Mucosa of descending colon (tissue), 3 donors: Measurements from ENCODE around the gene PAPPA2. TPM values are rescaled to one million over a fixed set of nuclear protein-coding genes. Genes with fewer than 3 reads are reported as not detected.

Source experiments
- ATAC-seq: fragments of 200-7000 bp; cut with Tn5 transposase; one replicate; pipeline ENCODE4 v1.9.1; 2020; ENCODE audit warnings: mild to moderate bottlenecking, moderate library complexity
- DNase-seq, 3 donors: peaks; one replicate each; pipeline ENCODE4 v3.0.0-alpha.2; 2020
- H3K36me3 ChIP-seq: fragments of 200-600 bp; one replicate; pipeline ENCODE4 v1.8.0; 2021; ENCODE audit warnings: low read depth, mild to moderate bottlenecking
- H3K4me1 ChIP-seq: fragments of 200-600 bp; one replicate; pipeline ENCODE4 v1.8.0; 2021; ENCODE audit warnings: low read depth, mild to moderate bottlenecking
- H3K4me3 ChIP-seq: fragments of 200-600 bp; one replicate; pipeline ENCODE4 v1.8.0; 2021; ENCODE audit warnings: mild to moderate bottlenecking
- H3K9me3 ChIP-seq: fragments of 200-600 bp; one replicate; pipeline ENCODE4 v1.8.0; 2021; ENCODE audit warnings: mild to moderate bottlenecking
- CTCF ChIP-seq: fragments of 200-600 bp; IDR thresholded peaks from one replicate; pipeline ENCODE4 v1.8.0; 2022; ENCODE audit warnings: antibody characterized with exemption, mild to moderate bottlenecking
- intact Hi-C, 2 donors: fragments of 100-400 bp; cut with DNase I in 1 of 2; cut with micrococcal nuclease in 1 of 2; formaldehyde crosslinking; loops; one replicate each; pipeline versions ENCODE4 v1.11.0 to v1.11.1; 2022; cut with DNase I, micrococcal nuclease
- total RNA-seq, 3 donors: library from RNA; stranded (reverse); fragmentation: NEBNext Ultra II Directional in 2 of 3; extraction: Animal tissue kit (Norgen Biotek cat#: 25700) in 2 of 3; gene quantifications; one replicate each; pipeline versions ENCODE4 v1.2.1 to v1.2.4, GENCODE V29; 2021 to 2023
- donor health status: DM: no; HTN: no; CAD: no; lungs with moderate emphysema.
- donor health status: DM: no; HTN: no; CAD: no.
- donor health status: DM: no; HTN: yes; CAD: no.

Gene PAPPA2
- total RNA-seq, 3 donors from 2014 or later: 1.0 to 5.1 (median 1.1) TPM

GRCh38 chr1:176656257-176656995 is 193.5 kb downstream of the PAPPA2 start:
- peak; percentile 12 for ATAC-seq
- H3K4me3 ChIP-seq: no peak overlapping the region
- peaks cover 2% of the 10 kb centered on the region for H3K9me3 ChIP-seq
- no peak for TF ChIP-seq CTCF
- intact Hi-C loops: no loop called here
- no peaks in the 10 kb centered on the region for H3K4me1 ChIP-seq
- no peak for DNase-seq
- no peaks in the 10 kb centered on the region for H3K36me3 ChIP-seq

GRCh38 chr1:176669782-176670181 is 206.8 kb downstream of the PAPPA2 start:
- TF ChIP-seq CTCF: no peak
- H3K4me3 ChIP-seq: no peak overlapping the region
- intact Hi-C loops: no loop called here
- ATAC-seq (no peak), DNase-seq (no peak)
- no peaks in the 10 kb centered on the region for H3K9me3 ChIP-seq
- H3K4me1 ChIP-seq: no peaks in the 10 kb centered on the region
- H3K36me3 ChIP-seq: no peaks in the 10 kb centered on the region

- no peak overlapping the region for H3K4me3 ChIP-seq
- H3K9me3 ChIP-seq: no peaks in the 10 kb centered on the region
- intact Hi-C loops: no loop called here
- no peaks in the 10 kb centered on the region for H3K36me3 ChIP-seq
- no peak for TF ChIP-seq CTCF
- no peaks in the 10 kb centered on the region for H3K4me1 ChIP-seq
- DNase-seq (no peak), ATAC-seq (no peak)
Measured at GRCh38 chr1:176670853-176671252, 207.9 kb downstream of the PAPPA2 start.

GRCh38 chr1:176682830-176683535 is 220.0 kb downstream of the PAPPA2 start:
- Histone ChIP-seq H3K9me3 (no peaks in the 10 kb centered on the region), H3K4me3 (no peak overlapping the region), H3K4me1 (no peaks in the 10 kb centered on the region), H3K36me3 (no peaks in the 10 kb centered on the region)
- no peak for TF ChIP-seq CTCF
- intact Hi-C loops: no loop called here
- ATAC-seq (no peak), DNase-seq (no peak)

GRCh38 chr1:176691251-176692228 is 228.6 kb downstream of the PAPPA2 start:
- H3K36me3 ChIP-seq: no peaks in the 10 kb centered on the region
- peak; percentile 86 for ATAC-seq
- no peaks in the 10 kb centered on the region for H3K9me3 ChIP-seq
- peak in 1 of 3 donors; percentile 78 for DNase-seq
- H3K4me3 ChIP-seq: no peak overlapping the region
- H3K4me1 ChIP-seq: no peaks in the 10 kb centered on the region
- TF ChIP-seq CTCF: no peak
- intact Hi-C loops: no loop called here
